ENCODE measurements around the gene FIGNL2.
"Not testable (repeated sequence)": the region's sequence is repeated elsewhere in the genome, so short reads cannot be mapped to it uniquely, and the experiment has no call there.

Gene FIGNL2

GRCh38 chr12:51833448-51834227 is 14.9 kb downstream of the FIGNL2 start:
- Histone ChIP-seq H3K4me3 (ENCODE audit: low read depth, low read length) (no peak overlapping the region), H3K79me2 (ENCODE audit: control insufficient read depth, insufficient read depth, low read length, unreplicated experiment) (no peaks in the 10 kb centered on the region), H2AFZ (ENCODE audit: low read length, unreplicated experiment) (no peak overlapping the region), H3K27me3 (ENCODE audit: insufficient read depth, low read length) (peaks cover 53% of the 10 kb centered on the region), H3K27ac (ENCODE audit: low read depth, low read length) (no peak overlapping the region), H3K4me1 (ENCODE audit: control insufficient read depth, insufficient read depth, low read length, unreplicated experiment) (no peaks in the 10 kb centered on the region), H3K36me3 (ENCODE audit: insufficient read depth, low read length) (no peaks in the 10 kb centered on the region)

- no peaks in the 10 kb centered on the region for H3K36me3 ChIP-seq (ENCODE audit: insufficient read depth, low read length)
- H3K27me3 ChIP-seq (ENCODE audit: insufficient read depth, low read length), result peaks cover 43% of the 10 kb centered on the region
- no peak overlapping the region for H3K27ac ChIP-seq (ENCODE audit: low read depth, low read length)
- H3K79me2 ChIP-seq (ENCODE audit: control insufficient read depth, insufficient read depth, low read length, unreplicated experiment), result no peaks in the 10 kb centered on the region
- H3K4me3 ChIP-seq (ENCODE audit: low read depth, low read length), result no peak overlapping the region
- no peak overlapping the region for H2AFZ ChIP-seq (ENCODE audit: low read length, unreplicated experiment)
- peaks cover 6% of the 10 kb centered on the region for H3K4me1 ChIP-seq (ENCODE audit: control insufficient read depth, insufficient read depth, low read length, unreplicated experiment)
These were observed 16.0 kb downstream of the FIGNL2 start for GRCh38 chr12:51832354-51833107.

- not testable (repeated sequence) for H2AFZ ChIP-seq (ENCODE audit: low read length, unreplicated experiment); H3K36me3 ChIP-seq (ENCODE audit: insufficient read depth, low read length); H3K27ac ChIP-seq (ENCODE audit: low read depth, low read length); H3K4me1 ChIP-seq (ENCODE audit: control insufficient read depth, insufficient read depth, low read length, unreplicated experiment); H3K79me2 ChIP-seq (ENCODE audit: control insufficient read depth, insufficient read depth, low read length, unreplicated experiment); H3K4me3 ChIP-seq (ENCODE audit: low read depth, low read length)
- H3K27me3 ChIP-seq (ENCODE audit: insufficient read depth, low read length), result peaks cover 40% of the 10 kb centered on the region
These were observed 16.7 kb downstream of the FIGNL2 start for GRCh38 chr12:51831817-51832216.

GRCh38 chr12:51829641-51830040 is 18.9 kb downstream of the FIGNL2 start:
- H3K27me3 ChIP-seq (ENCODE audit: insufficient read depth, low read length), result peaks cover 33% of the 10 kb centered on the region
- H3K4me3 ChIP-seq (ENCODE audit: low read depth, low read length), result no peak overlapping the region
- H3K79me2 ChIP-seq (ENCODE audit: control insufficient read depth, insufficient read depth, low read length, unreplicated experiment), result no peaks in the 10 kb centered on the region
- H3K4me1 ChIP-seq (ENCODE audit: control insufficient read depth, insufficient read depth, low read length, unreplicated experiment), result peaks cover 7% of the 10 kb centered on the region
- no peak overlapping the region for H2AFZ ChIP-seq (ENCODE audit: low read length, unreplicated experiment)
- H3K36me3 ChIP-seq (ENCODE audit: insufficient read depth, low read length), result no peaks in the 10 kb centered on the region
- H3K27ac ChIP-seq (ENCODE audit: low read depth, low read length), result no peak overlapping the region

GRCh38 chr12:51829011-51829481 is 19.5 kb downstream of the FIGNL2 start:
- Histone ChIP-seq H3K79me2 (ENCODE audit: control insufficient read depth, insufficient read depth, low read length, unreplicated experiment) (no peaks in the 10 kb centered on the region), H3K36me3 (ENCODE audit: insufficient read depth, low read length) (no peaks in the 10 kb centered on the region), H3K27ac (ENCODE audit: low read depth, low read length) (no peak overlapping the region), H2AFZ (ENCODE audit: low read length, unreplicated experiment) (no peak overlapping the region), H3K4me1 (ENCODE audit: control insufficient read depth, insufficient read depth, low read length, unreplicated experiment) (peaks cover 7% of the 10 kb centered on the region), H3K4me3 (ENCODE audit: low read depth, low read length) (no peak overlapping the region), H3K27me3 (ENCODE audit: insufficient read depth, low read length) (peaks cover 27% of the 10 kb centered on the region)

- H3K4me1 ChIP-seq (ENCODE audit: control insufficient read depth, insufficient read depth, low read length, unreplicated experiment), result peaks cover 7% of the 10 kb centered on the region
- no peaks in the 10 kb centered on the region for H3K36me3 ChIP-seq (ENCODE audit: insufficient read depth, low read length)
- H2AFZ ChIP-seq (ENCODE audit: low read length, unreplicated experiment), result no peak overlapping the region
- peaks cover 19% of the 10 kb centered on the region for H3K27me3 ChIP-seq (ENCODE audit: insufficient read depth, low read length)
- no peak overlapping the region for H3K4me3 ChIP-seq (ENCODE audit: low read depth, low read length)
- no peak overlapping the region for H3K27ac ChIP-seq (ENCODE audit: low read depth, low read length)
- H3K79me2 ChIP-seq (ENCODE audit: control insufficient read depth, insufficient read depth, low read length, unreplicated experiment), result no peaks in the 10 kb centered on the region
These were observed 20.3 kb downstream of the FIGNL2 start for GRCh38 chr12:51827925-51828818.

- Histone ChIP-seq H3K27ac (ENCODE audit: low read depth, low read length) (no peak overlapping the region), H3K36me3 (ENCODE audit: insufficient read depth, low read length) (no peaks in the 10 kb centered on the region), H2AFZ (ENCODE audit: low read length, unreplicated experiment) (no peak overlapping the region), H3K4me1 (ENCODE audit: control insufficient read depth, insufficient read depth, low read length, unreplicated experiment) (peaks cover 7% of the 10 kb centered on the region), H3K4me3 (ENCODE audit: low read depth, low read length) (no peak overlapping the region), H3K79me2 (ENCODE audit: control insufficient read depth, insufficient read depth, low read length, unreplicated experiment) (no peaks in the 10 kb centered on the region), H3K27me3 (ENCODE audit: insufficient read depth, low read length) (0 out of 2 replicates have a peak, but pooled peaks cover 8% of the 10 kb centered on the region)
These were observed 21.6 kb downstream of the FIGNL2 start for GRCh38 chr12:51826881-51827280.

GRCh38 chr12:51825216-51825615 is 23.3 kb downstream of the FIGNL2 start:
- no peaks in the 10 kb centered on the region for H3K36me3 ChIP-seq (ENCODE audit: insufficient read depth, low read length)
- peaks cover 7% of the 10 kb centered on the region for H3K4me1 ChIP-seq (ENCODE audit: control insufficient read depth, insufficient read depth, low read length, unreplicated experiment)
- H2AFZ ChIP-seq (ENCODE audit: low read length, unreplicated experiment), result no peak overlapping the region
- no peak overlapping the region for H3K4me3 ChIP-seq (ENCODE audit: low read depth, low read length)
- no peaks in the 10 kb centered on the region for H3K27me3 ChIP-seq (ENCODE audit: insufficient read depth, low read length)
- H3K79me2 ChIP-seq (ENCODE audit: control insufficient read depth, insufficient read depth, low read length, unreplicated experiment), result no peaks in the 10 kb centered on the region
- no peak overlapping the region for H3K27ac ChIP-seq (ENCODE audit: low read depth, low read length)

GRCh38 chr12:51823875-51824565 is 24.5 kb downstream of the FIGNL2 start:
- no peak overlapping the region for H2AFZ ChIP-seq (ENCODE audit: low read length, unreplicated experiment)
- H3K4me3 ChIP-seq (ENCODE audit: low read depth, low read length), result no peak overlapping the region
- H3K27me3 ChIP-seq (ENCODE audit: insufficient read depth, low read length), result no peaks in the 10 kb centered on the region
- H3K79me2 ChIP-seq (ENCODE audit: control insufficient read depth, insufficient read depth, low read length, unreplicated experiment), result no peaks in the 10 kb centered on the region
- no peak overlapping the region for H3K27ac ChIP-seq (ENCODE audit: low read depth, low read length)
- peaks cover 12% of the 10 kb centered on the region for H3K4me1 ChIP-seq (ENCODE audit: control insufficient read depth, insufficient read depth, low read length, unreplicated experiment)
- no peaks in the 10 kb centered on the region for H3K36me3 ChIP-seq (ENCODE audit: insufficient read depth, low read length)

GRCh38 chr12:51822956-51823355 is 25.6 kb downstream of the FIGNL2 start:
- Histone ChIP-seq H3K79me2 (ENCODE audit: control insufficient read depth, insufficient read depth, low read length, unreplicated experiment) (no peaks in the 10 kb centered on the region), H3K4me3 (ENCODE audit: low read depth, low read length) (no peak overlapping the region), H2AFZ (ENCODE audit: low read length, unreplicated experiment) (no peak overlapping the region), H3K4me1 (ENCODE audit: control insufficient read depth, insufficient read depth, low read length, unreplicated experiment) (peaks cover 19% of the 10 kb centered on the region), H3K27me3 (ENCODE audit: insufficient read depth, low read length) (no peaks in the 10 kb centered on the region), H3K27ac (ENCODE audit: low read depth, low read length) (no peak overlapping the region), H3K36me3 (ENCODE audit: insufficient read depth, low read length) (no peaks in the 10 kb centered on the region)
